BE2C (cell line): ENCODE results near the gene AKAP5.

Experiments used
- DNase-seq: peaks from one replicate; pipeline ENCODE4 v3.0.0-alpha.2; 2020
- H3K27me3 ChIP-seq: fragments of 250-450 bp; sonication (Bioruptor Pico); 2 replicates; pipeline ENCODE4 v1.5.1; 2020; ENCODE audit warnings: mild to moderate bottlenecking
- H3K36me3 ChIP-seq: fragments of 250-450 bp; sonication (Bioruptor Pico); 2 replicates; pipeline ENCODE4 v1.5.1; 2020; ENCODE audit warnings: mild to moderate bottlenecking
- H3K4me1 ChIP-seq: fragments of 250-450 bp; sonication (Bioruptor Pico); 2 replicates; pipeline ENCODE4 v1.5.1; 2020
- H3K4me3 ChIP-seq: 2 replicates; pipeline ENCODE4 v1.5.1; 2011; ENCODE audit warnings: low read depth, low read length
- H3K9me3 ChIP-seq: fragments of 250-450 bp; sonication (Bioruptor Pico); 2 replicates; pipeline ENCODE4 v1.5.1; 2020
- TF ChIP-seq, protein P1 (sequence below): IDR thresholded peaks from 2 replicates; pipeline ENCODE4 v1.5.1; 2012; ENCODE audit warnings: mild to moderate bottlenecking, low read depth, low read length

Gene AKAP5

DNA sequence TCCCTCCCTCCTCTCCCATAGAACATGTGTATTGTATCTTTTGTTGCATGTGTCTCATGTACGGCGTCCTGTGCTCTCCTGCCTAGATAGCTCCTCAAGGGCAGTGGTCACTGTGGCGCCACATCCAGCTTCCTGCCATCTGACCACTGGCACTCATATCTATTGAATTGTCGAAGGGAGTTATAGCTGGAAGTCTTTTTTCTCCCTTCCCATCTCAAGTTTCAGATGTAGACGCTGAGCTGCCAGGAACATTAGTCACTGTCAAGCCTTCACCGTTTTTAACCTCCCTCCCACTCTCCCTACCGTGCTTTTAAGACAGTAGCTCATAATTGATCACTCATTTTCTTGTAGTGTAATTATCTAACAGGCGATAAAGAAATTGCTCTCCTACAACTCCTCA lies 44.1 kb upstream of the AKAP5 start:
- no peak for DNase-seq
- no peaks in the 10 kb centered on the region for H3K9me3 ChIP-seq
- no peaks in the 10 kb centered on the region for H3K4me1 ChIP-seq
- TF ChIP-seq, protein P1, sequence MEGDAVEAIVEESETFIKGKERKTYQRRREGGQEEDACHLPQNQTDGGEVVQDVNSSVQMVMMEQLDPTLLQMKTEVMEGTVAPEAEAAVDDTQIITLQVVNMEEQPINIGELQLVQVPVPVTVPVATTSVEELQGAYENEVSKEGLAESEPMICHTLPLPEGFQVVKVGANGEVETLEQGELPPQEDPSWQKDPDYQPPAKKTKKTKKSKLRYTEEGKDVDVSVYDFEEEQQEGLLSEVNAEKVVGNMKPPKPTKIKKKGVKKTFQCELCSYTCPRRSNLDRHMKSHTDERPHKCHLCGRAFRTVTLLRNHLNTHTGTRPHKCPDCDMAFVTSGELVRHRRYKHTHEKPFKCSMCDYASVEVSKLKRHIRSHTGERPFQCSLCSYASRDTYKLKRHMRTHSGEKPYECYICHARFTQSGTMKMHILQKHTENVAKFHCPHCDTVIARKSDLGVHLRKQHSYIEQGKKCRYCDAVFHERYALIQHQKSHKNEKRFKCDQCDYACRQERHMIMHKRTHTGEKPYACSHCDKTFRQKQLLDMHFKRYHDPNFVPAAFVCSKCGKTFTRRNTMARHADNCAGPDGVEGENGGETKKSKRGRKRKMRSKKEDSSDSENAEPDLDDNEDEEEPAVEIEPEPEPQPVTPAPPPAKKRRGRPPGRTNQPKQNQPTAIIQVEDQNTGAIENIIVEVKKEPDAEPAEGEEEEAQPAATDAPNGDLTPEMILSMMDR: no peak
- no peaks in the 10 kb centered on the region for H3K27me3 ChIP-seq
- H3K4me3 ChIP-seq: no peak overlapping the region
- peaks cover 92% of the 10 kb centered on the region for H3K36me3 ChIP-seq

- no peak for DNase-seq
These were observed 43.3 kb upstream of the AKAP5 start for GRCh38 chr14:64422005-64422404.

GRCh38 chr14:64422756-64423155 lies 42.5 kb upstream of the AKAP5 start:
- H3K9me3 ChIP-seq: no peaks in the 10 kb centered on the region
- no peaks in the 10 kb centered on the region for H3K4me1 ChIP-seq
- H3K36me3 ChIP-seq: peaks cover 92% of the 10 kb centered on the region
- no peaks in the 10 kb centered on the region for H3K27me3 ChIP-seq
- DNase-seq: no peak
- H3K4me3 ChIP-seq: no peak overlapping the region
- TF ChIP-seq, protein P1: no peak

More at GRCh38 chr14:64422005-64422404, 43.3 kb upstream of the AKAP5 start:
- TF ChIP-seq, protein P1: no peak
- no peaks in the 10 kb centered on the region for H3K4me1 ChIP-seq
- no peaks in the 10 kb centered on the region for H3K27me3 ChIP-seq
- H3K4me3 ChIP-seq: no peak overlapping the region
- peaks cover 92% of the 10 kb centered on the region for H3K36me3 ChIP-seq
- H3K9me3 ChIP-seq: no peaks in the 10 kb centered on the region

GRCh38 chr14:64423987-64424386 lies 41.3 kb upstream of the AKAP5 start:
- TF ChIP-seq, protein P1: no peak
- DNase-seq: no peak

GRCh38 chr14:64434528-64434927 lies 30.8 kb upstream of the AKAP5 start:
- Histone ChIP-seq H3K9me3 (no peaks in the 10 kb centered on the region), H3K36me3 (peaks cover 92% of the 10 kb centered on the region)
- no peak for DNase-seq

More at GRCh38 chr14:64423987-64424386, 41.3 kb upstream of the AKAP5 start:
- H3K36me3 ChIP-seq: peaks cover 94% of the 10 kb centered on the region
- H3K9me3 ChIP-seq: no peaks in the 10 kb centered on the region
- H3K27me3 ChIP-seq: no peaks in the 10 kb centered on the region
- H3K4me1 ChIP-seq: no peaks in the 10 kb centered on the region
- no peak overlapping the region for H3K4me3 ChIP-seq

DNA sequence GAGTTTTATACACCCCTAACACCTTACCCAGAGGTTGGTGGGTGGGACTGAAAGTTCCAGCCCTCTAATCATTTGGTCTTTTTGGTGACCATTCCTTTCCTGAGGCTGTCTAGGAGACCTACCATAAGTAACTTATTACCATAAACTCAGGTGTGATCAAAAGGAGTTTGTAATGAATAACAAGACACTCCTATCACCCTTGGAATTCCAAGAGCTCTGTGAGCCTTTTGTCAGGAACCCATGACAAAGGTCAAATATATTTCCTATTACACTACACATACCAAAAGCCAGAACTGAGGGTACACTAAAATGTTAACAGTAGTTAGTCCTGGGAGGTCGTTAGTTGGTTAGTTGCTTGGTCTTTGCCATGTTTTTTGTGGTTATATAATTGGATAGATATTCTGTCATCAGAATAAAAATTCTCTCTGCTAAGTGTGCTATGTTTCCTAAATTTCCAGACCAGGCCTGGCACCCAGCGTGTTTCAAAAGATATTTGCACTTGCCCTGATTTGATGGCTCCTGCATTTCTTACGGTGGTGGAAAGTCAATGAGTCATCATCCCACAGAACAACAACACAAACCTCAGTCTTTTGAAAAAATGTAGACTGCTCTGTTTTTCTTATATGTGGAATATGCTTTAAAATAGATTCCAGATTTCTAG lies 27.0 kb upstream of the AKAP5 start:
- Histone ChIP-seq H3K27me3 (no peaks in the 10 kb centered on the region), H3K4me1 (peaks cover 14% of the 10 kb centered on the region), H3K36me3 (peaks cover 91% of the 10 kb centered on the region), H3K9me3 (no peaks in the 10 kb centered on the region), H3K4me3 (no peak overlapping the region)
- DNase-seq: no peak
- TF ChIP-seq, protein P1: no peak

More at GRCh38 chr14:64434528-64434927, 30.8 kb upstream of the AKAP5 start:
- Histone ChIP-seq H3K27me3 (no peaks in the 10 kb centered on the region), H3K4me3 (no peak overlapping the region), H3K4me1 (no peaks in the 10 kb centered on the region)
- TF ChIP-seq, protein P1: no peak
